BE2C (cell line): ENCODE measurements around the gene RBM23.

ENCODE experiments used
- DNase-seq: peaks from one replicate; pipeline ENCODE4 v3.0.0-alpha.2; 2020
- H3K27me3 ChIP-seq: fragments of 250-450 bp; sonication (Bioruptor Pico); 2 replicates; pipeline ENCODE4 v1.5.1; 2020; ENCODE audit warnings: mild to moderate bottlenecking
- H3K36me3 ChIP-seq: fragments of 250-450 bp; sonication (Bioruptor Pico); 2 replicates; pipeline ENCODE4 v1.5.1; 2020; ENCODE audit warnings: mild to moderate bottlenecking
- H3K4me1 ChIP-seq: fragments of 250-450 bp; sonication (Bioruptor Pico); 2 replicates; pipeline ENCODE4 v1.5.1; 2020
- H3K4me3 ChIP-seq: 2 replicates; pipeline ENCODE4 v1.5.1; 2011; ENCODE audit warnings: low read depth, low read length
- H3K9me3 ChIP-seq: fragments of 250-450 bp; sonication (Bioruptor Pico); 2 replicates; pipeline ENCODE4 v1.5.1; 2020
- CTCF ChIP-seq: IDR thresholded peaks from 2 replicates; pipeline ENCODE4 v1.5.1; 2012; ENCODE audit warnings: mild to moderate bottlenecking, low read depth, low read length

RBM23 gene

GRCh38 chr14:22907429-22907828 is 11.5 kb downstream of the RBM23 start:
- no peaks in the 10 kb centered on the region for H3K27me3 ChIP-seq
- H3K36me3 ChIP-seq: peaks cover 75% of the 10 kb centered on the region
- H3K4me3 ChIP-seq: no peak overlapping the region
- no peaks in the 10 kb centered on the region; the same call in 1 of the 2 replicates for H3K9me3 ChIP-seq
- no peak for DNase-seq
- no peak for TF ChIP-seq CTCF
- H3K4me1 ChIP-seq: no peaks in the 10 kb centered on the region

DNA sequence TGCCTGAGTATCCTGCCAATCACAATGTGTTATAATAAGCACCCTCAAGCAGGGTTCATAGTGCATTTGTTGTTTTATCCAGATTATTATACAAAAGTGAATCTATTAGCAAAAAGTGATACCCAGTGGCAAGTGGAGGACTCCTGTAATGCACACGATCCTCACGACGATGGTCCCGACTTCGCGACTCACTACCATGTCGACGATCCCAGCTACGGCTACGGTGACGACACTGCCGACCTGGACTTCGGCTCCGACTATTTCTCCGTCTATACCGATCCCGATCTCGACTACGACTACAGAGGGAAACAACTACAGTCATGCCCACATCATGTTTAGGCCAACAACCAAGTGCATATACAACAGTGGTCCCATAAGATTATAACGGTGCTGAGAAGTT is 12.9 kb downstream of the RBM23 start:
- DNase-seq: no peak
- Histone ChIP-seq H3K9me3 (no peaks in the 10 kb centered on the region; the same call in 1 of the 2 replicates), H3K4me1 (no peaks in the 10 kb centered on the region), H3K36me3 (peaks cover 89% of the 10 kb centered on the region), H3K27me3 (no peaks in the 10 kb centered on the region), H3K4me3 (no peak overlapping the region)
- TF ChIP-seq CTCF: no peak

- Histone ChIP-seq H3K9me3 (no peaks in the 10 kb centered on the region; the same call in 1 of the 2 replicates), H3K27me3 (no peaks in the 10 kb centered on the region), H3K4me1 (no peaks in the 10 kb centered on the region), H3K36me3 (peaks cover 92% of the 10 kb centered on the region), H3K4me3 (no peak overlapping the region)
- TF ChIP-seq CTCF: no peak
- no peak for DNase-seq
Measured at GRCh38 chr14:22905627-22906026, 13.3 kb downstream of the RBM23 start.

GRCh38 chr14:22903742-22904087 is 15.2 kb downstream of the RBM23 start:
- no peak for TF ChIP-seq CTCF
- Histone ChIP-seq H3K27me3 (no peaks in the 10 kb centered on the region), H3K4me1 (no peaks in the 10 kb centered on the region), H3K4me3 (no peak overlapping the region), H3K36me3 (peaks cover 82% of the 10 kb centered on the region), H3K9me3 (no peaks in the 10 kb centered on the region; the same call in 1 of the 2 replicates)
- DNase-seq: no peak

DNA sequence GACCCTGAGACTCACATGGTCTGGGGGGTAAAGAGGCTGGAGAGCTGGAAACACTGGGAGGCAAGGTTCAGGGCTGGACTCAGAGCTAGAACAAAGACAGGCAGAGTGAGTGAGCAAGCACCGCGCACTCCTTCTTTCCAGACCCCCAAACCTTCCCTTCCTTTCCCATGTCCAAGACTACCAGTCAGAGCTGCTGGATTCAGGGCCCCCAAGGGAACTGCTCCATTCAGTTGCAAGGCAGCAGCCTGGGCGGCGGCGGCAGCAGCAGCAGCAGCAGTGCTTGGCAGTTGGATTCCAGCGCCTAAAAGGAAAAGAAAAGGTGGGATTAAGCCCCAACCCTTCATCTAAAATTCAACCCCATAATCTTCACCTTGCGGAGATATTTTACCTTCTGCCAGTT is 17.1 kb downstream of the RBM23 start:
- DNase-seq: no peak
- Histone ChIP-seq H3K4me1 (no peaks in the 10 kb centered on the region), H3K9me3 (no peaks in the 10 kb centered on the region; the same call in 1 of the 2 replicates), H3K36me3 (peaks cover 63% of the 10 kb centered on the region), H3K4me3 (no peak overlapping the region), H3K27me3 (no peaks in the 10 kb centered on the region)
- no peak for TF ChIP-seq CTCF

- peak; percentile 44 for DNase-seq
- no peaks in the 10 kb centered on the region for H3K27me3 ChIP-seq
- no peaks in the 10 kb centered on the region for H3K4me1 ChIP-seq
- TF ChIP-seq CTCF: peak; percentile 71
- no peak overlapping the region for H3K4me3 ChIP-seq
- H3K36me3 ChIP-seq: peaks cover 47% of the 10 kb centered on the region
- H3K9me3 ChIP-seq: no peaks in the 10 kb centered on the region; the same call in 1 of the 2 replicates
Measured at GRCh38 chr14:22900081-22900799, 18.7 kb downstream of the RBM23 start.
